CD4-positive, alpha-beta T cell treated with Interleukin-6 for 4 hours (primary cell): ENCODE measurements around the gene ROBO1.

Experiments used
- DNase-seq: peaks from one replicate; pipeline ENCODE4 v3.0.0-alpha.2; 2020; ENCODE audit warnings: mixed read lengths

ROBO1 gene

GRCh38 chr3:78580681-78581080 lies 1187.1 kb downstream of the ROBO1 start:
- DNase-seq = no peak

GRCh38 chr3:78571486-78571885 lies 1196.3 kb downstream of the ROBO1 start:
- no peak for DNase-seq

GRCh38 chr3:78570496-78570895 lies 1197.3 kb downstream of the ROBO1 start:
- DNase-seq = no peak

- DNase-seq = no peak
Observed at GRCh38 chr3:78569804-78570203, 1198.0 kb downstream of the ROBO1 start.

GRCh38 chr3:78565712-78566111 lies 1202.1 kb downstream of the ROBO1 start:
- no peak for DNase-seq

GRCh38 chr3:78562328-78562727 lies 1205.5 kb downstream of the ROBO1 start:
- no peak for DNase-seq
